Measurements from ENCODE around the gene SERTAD2.

SERTAD2 gene

GRCh38 chr2:64649013-64649484 is 4.7 kb downstream of the SERTAD2 start:
- DNase-seq (ENCODE audit: low spot score), result no peak

GRCh38 chr2:64646007-64646880 is 7.5 kb downstream of the SERTAD2 start:
- DNase-seq (ENCODE audit: low spot score), result peak; percentile 82

GRCh38 chr2:64644458-64645382 is 9.0 kb downstream of the SERTAD2 start:
- peak; percentile 90 for DNase-seq (ENCODE audit: low spot score)

GRCh38 chr2:64643838-64644457 is 9.8 kb downstream of the SERTAD2 start:
- no peak for DNase-seq (ENCODE audit: low spot score)

- DNase-seq (ENCODE audit: low spot score), result no peak
These were observed 12.1 kb downstream of the SERTAD2 start for GRCh38 chr2:64641599-64641998.

GRCh38 chr2:64640153-64641044 is 13.3 kb downstream of the SERTAD2 start:
- no peak for DNase-seq (ENCODE audit: low spot score)

- DNase-seq (ENCODE audit: low spot score), result no peak
These were observed 14.0 kb downstream of the SERTAD2 start for GRCh38 chr2:64639691-64640090.

- DNase-seq (ENCODE audit: low spot score), result no peak
These were observed 15.1 kb downstream of the SERTAD2 start for GRCh38 chr2:64638502-64639120.

- DNase-seq (ENCODE audit: low spot score), result no peak
These were observed 15.8 kb downstream of the SERTAD2 start for GRCh38 chr2:64637931-64638330.

- no peak for DNase-seq (ENCODE audit: low spot score)
These were observed 16.6 kb downstream of the SERTAD2 start for GRCh38 chr2:64637000-64637635.

- no peak for DNase-seq (ENCODE audit: low spot score)
These were observed 17.5 kb downstream of the SERTAD2 start for GRCh38 chr2:64635976-64636911.

- DNase-seq (ENCODE audit: low spot score), result no peak
These were observed 19.1 kb downstream of the SERTAD2 start for GRCh38 chr2:64634345-64635267.

GRCh38 chr2:64632835-64633819 is 20.6 kb downstream of the SERTAD2 start:
- no peak for DNase-seq (ENCODE audit: low spot score)

GRCh38 chr2:64631771-64632170 is 21.9 kb downstream of the SERTAD2 start:
- DNase-seq (ENCODE audit: low spot score), result no peak

- DNase-seq (ENCODE audit: low spot score), result no peak
These were observed 23.0 kb downstream of the SERTAD2 start for GRCh38 chr2:64630752-64631151.

- no peak for DNase-seq (ENCODE audit: low spot score)
These were observed 23.8 kb downstream of the SERTAD2 start for GRCh38 chr2:64629875-64630274.

GRCh38 chr2:64629329-64629781 is 24.4 kb downstream of the SERTAD2 start:
- DNase-seq (ENCODE audit: low spot score), result no peak
